ENCODE data around the gene NAIF1.

DNA sequence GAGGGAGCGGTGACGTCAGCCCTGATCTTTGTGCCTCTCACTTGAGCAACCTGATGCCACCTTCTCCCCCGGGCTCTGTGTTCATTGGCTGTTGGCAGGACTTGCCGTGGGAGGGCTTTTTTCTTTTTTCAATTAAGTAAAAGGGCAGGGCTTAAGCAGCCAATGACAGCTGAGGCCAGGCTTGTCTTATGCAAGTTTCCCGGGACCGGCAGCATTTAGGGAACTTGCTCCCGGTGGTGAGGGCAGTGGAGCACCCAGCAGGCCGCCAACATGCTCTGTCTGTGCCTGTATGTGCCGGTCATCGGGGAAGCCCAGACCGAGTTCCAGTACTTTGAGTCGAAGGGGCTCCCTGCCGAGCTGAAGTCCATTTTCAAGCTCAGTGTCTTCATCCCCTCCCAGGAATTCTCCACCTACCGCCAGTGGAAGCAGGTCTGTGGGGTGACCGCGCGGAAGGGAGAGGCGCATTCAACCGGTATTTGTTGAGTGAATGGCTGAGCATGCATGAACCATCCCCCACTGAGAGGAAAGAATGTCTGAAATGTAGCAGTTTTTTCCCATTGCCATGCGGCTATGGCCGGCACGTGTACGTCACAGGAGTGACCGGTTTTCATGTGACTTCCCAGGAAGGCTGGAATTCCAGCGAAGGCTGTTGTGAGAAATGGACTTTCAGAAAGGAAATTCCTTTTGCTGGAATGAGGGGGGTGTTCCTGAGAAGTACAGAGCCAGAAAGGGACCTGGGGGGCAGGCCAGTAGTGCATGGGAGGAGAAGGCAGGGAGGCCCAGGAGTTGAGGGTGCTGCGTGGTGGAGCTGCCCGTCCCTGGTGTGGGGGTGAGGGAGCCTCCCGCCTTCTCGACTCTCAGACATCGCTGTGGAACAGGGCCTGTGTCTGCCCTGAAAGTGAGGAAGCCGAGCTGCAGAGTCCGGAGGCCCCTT, 31.4 kb upstream of the NAIF1 start:
- TF ChIP-seq, protein P1, sequence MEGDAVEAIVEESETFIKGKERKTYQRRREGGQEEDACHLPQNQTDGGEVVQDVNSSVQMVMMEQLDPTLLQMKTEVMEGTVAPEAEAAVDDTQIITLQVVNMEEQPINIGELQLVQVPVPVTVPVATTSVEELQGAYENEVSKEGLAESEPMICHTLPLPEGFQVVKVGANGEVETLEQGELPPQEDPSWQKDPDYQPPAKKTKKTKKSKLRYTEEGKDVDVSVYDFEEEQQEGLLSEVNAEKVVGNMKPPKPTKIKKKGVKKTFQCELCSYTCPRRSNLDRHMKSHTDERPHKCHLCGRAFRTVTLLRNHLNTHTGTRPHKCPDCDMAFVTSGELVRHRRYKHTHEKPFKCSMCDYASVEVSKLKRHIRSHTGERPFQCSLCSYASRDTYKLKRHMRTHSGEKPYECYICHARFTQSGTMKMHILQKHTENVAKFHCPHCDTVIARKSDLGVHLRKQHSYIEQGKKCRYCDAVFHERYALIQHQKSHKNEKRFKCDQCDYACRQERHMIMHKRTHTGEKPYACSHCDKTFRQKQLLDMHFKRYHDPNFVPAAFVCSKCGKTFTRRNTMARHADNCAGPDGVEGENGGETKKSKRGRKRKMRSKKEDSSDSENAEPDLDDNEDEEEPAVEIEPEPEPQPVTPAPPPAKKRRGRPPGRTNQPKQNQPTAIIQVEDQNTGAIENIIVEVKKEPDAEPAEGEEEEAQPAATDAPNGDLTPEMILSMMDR (IDR thresholded peaks at IDR 0.05): no peak
- peak; percentile 31 to 91 for TF ChIP-seq POLR2A (IDR thresholded peaks at IDR 0.05)

Measured in vagina (tissue), 2 donors.